Ovary (tissue), 3 donors: Measurements from ENCODE around the gene PRRT3.

Experiments
- POLR2A ChIP-seq: fragments of 450-650 bp; IDR thresholded peaks from one replicate; pipeline ENCODE4 v1.6.1; 2017; ENCODE audit warnings: antibody characterized with exemption, mild to moderate bottlenecking, moderate library complexity
- TF ChIP-seq, protein P1 (sequence below), 3 donors: fragments of 450-650 bp in 2 of 3; fragments of 200-600 bp in 1 of 3; IDR thresholded peaks; one replicate each; pipeline versions ENCODE4 v1.5.1 to v1.8.0; 2016 to 2022; ENCODE audit warnings: antibody characterized with exemption in 3 of 3, mild to moderate bottlenecking in 1 of 3
- donor health status: DM: no; HTN: no; CAD: no.

DNA sequence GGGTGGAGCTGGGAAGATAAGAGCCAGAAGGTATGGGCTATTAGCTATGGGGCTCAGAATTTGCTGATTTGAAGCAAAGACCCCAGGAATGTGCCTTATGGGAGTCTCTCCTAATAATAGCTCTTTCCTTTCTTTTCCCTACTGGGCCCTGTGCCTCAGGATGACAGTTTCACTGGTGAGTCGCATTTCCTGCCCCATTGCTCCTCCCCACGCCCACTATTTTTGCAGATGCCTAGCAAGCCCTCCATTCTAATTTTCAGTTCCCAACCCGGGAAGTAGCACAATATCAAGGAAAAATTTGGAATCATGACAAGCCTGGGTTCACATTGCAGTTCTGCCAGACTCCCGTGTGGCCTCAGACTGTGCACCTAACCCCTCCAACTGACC, 49.0 kb downstream of the PRRT3 start:
- no peak for TF ChIP-seq POLR2A
- TF ChIP-seq, protein P1, sequence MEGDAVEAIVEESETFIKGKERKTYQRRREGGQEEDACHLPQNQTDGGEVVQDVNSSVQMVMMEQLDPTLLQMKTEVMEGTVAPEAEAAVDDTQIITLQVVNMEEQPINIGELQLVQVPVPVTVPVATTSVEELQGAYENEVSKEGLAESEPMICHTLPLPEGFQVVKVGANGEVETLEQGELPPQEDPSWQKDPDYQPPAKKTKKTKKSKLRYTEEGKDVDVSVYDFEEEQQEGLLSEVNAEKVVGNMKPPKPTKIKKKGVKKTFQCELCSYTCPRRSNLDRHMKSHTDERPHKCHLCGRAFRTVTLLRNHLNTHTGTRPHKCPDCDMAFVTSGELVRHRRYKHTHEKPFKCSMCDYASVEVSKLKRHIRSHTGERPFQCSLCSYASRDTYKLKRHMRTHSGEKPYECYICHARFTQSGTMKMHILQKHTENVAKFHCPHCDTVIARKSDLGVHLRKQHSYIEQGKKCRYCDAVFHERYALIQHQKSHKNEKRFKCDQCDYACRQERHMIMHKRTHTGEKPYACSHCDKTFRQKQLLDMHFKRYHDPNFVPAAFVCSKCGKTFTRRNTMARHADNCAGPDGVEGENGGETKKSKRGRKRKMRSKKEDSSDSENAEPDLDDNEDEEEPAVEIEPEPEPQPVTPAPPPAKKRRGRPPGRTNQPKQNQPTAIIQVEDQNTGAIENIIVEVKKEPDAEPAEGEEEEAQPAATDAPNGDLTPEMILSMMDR (IDR thresholded peaks at IDR 0.05), result no peak
